M059J (cell line): ENCODE results near the gene PFKP. TPM values are rescaled to one million over a fixed set of nuclear protein-coding genes. Genes with fewer than 3 reads are reported as not detected.

Experiments
- total RNA-seq: library from RNA; depleted of rRNA; stranded (reverse); fragments of >200 nt; shearing (Covaris generic); gene quantifications from 2 replicates; pipeline ENCODE4 v1.2.3, GENCODE V29; 2014; rRNA removed

PFKP gene
- total RNA-seq, 1 experiment from 2014 or later: 158 TPM

Other genes with a start within 250 kb of the PFKP start
- gene PITRM1, start 105.2 kb downstream of the PFKP start, total RNA-seq: 45.3 and 57.4 TPM in 2 replicates